Measurements from ENCODE around the gene ASB18. TPM values are rescaled to one million over a fixed set of nuclear protein-coding genes. Genes with fewer than 3 reads are reported as not detected.

ASB18 gene
- total RNA-seq, 1 donor from 2014 or later, result not detected

DNA sequence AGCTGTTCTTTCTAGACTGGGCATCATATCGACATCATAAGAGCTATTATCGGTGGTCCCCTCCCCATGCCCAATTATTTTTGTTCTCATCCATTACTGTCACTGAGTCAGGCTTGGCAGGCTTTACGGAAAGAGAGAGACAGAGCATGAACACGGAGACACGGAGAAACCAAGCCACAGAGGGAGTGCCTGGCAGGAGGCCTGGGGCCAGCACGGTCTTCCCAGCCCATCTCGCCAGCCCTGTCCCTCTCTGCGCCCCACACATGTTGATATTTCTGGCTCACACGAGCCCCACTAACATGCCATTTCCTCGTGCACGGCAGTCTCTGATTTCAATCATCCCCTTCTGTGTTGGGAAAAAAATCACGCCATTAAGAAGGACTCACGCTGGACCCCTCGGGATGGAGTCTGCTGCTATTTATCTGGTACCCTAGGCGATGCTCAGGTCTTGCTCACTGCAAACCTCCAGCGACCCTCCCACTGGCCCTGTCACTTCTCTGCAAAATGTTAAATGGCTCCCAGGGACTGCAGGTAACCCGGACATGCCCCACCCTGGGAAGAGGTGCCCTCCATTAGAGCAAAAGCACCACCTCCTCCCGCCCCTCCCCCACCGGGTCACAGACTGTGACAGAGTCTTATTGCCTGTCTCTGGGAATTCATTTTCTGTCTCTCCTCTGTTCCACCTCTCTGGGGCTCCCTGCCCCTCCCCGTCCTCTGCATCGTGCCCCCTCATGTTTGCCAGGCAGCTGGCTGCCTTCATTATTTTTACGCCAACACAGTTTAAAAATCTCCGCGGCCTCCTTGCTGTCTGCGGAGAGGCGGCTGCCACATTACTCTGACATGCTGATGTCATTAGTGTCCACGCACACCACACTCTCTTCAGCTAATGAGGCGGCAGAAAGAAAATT, 55.9 kb downstream of the ASB18 start:
- no peak for DNase-seq (ENCODE audit: low spot score)

DNA sequence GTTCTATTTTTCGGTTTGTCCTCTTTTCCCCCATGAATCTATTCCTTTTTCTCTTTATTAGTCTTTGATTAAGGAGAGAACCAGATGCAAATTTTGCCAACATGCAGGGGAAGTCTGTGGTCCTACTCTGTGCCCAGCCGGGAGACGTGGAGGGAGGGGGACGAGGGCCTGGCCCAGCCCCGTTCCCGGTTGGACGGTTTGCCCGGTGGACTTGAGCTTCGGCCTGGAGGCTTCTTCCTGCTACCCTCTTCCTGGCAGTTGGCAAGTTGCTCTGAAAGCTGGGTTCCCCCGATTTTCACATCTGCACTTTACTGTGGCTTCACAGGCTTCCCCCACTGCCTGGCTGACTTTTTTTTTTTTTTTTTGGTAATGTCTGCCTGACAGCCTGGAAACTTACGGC, 56.7 kb downstream of the ASB18 start:
- no peak for DNase-seq (ENCODE audit: low spot score)

DNA sequence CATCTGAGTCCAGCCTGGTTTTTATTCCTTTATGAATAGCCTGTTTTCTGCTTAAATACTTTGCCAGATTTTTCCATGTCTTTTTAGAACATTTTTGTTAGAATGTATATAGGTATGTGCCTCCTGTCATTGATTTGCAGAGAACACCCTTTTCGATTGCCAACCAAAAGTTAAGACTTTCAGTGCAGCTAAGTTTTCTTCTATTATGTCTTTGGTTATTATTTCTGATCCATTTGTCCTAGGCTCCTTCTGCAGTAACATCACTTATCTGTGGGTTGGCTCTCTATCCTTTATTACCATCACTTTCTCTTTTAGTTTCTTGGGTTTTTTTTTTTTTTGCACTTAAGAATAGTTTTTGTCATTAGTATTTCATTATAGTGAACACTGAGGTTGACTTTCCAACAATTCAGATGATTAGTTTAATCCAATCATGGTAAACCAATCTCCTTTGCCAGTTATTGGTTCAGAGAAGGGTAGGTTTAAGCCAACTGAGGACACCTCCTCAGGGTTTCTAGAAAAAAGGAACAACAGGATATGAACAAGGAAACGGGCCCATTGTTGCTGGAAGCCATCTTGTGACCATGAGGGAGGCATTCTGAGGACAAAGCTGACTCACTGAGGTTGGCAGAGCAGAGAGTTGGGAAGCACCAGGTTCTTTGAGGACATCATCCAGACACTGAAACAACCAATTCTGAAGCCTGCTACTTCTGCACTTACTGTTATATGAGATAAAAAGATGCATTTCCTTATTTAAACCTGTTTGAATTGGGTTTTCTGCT, 58.1 kb downstream of the ASB18 start:
- DNase-seq (ENCODE audit: low spot score), result no peak

DNA sequence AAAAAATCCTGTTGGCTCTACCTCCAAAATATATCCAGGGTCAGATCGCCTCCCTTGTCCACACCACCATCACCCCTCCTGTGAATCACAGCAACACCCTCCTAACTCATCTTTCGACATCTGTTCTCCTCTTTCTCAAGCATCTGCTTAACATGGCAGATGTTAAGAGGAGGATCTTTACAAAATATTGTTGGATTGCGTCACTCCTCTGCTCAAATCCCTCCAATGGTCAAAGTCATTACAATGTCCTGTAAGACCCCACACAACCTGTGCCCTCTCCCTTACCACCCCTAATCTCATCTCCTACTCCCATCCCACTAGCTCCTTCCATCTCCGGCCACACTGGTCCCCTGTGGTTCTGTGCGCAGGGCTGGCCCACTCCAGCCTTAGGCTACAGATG, 59.3 kb downstream of the ASB18 start:
- peak; percentile 18 for DNase-seq (ENCODE audit: low spot score)

DNA sequence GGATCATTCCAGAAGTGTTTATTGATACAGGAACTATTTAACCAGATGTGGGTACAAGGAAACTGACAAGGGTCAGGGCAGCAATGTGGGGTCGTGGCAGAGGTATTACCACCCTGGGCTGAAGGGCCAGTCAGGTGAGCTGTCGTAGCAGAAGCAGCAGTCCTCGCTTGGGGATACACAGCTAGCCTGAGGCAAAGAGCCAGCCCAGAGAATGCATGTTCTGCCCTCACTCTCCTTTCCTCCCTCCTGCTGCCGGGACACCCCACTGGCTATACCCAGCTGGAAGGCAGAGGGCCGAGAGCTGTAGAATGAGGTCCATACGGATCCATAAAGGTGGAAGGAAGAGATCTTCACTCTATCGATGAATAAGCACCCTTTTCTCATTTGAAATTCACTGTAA, 63.8 kb downstream of the ASB18 start:
- peak; percentile 37 for DNase-seq (ENCODE audit: low spot score)

DNA sequence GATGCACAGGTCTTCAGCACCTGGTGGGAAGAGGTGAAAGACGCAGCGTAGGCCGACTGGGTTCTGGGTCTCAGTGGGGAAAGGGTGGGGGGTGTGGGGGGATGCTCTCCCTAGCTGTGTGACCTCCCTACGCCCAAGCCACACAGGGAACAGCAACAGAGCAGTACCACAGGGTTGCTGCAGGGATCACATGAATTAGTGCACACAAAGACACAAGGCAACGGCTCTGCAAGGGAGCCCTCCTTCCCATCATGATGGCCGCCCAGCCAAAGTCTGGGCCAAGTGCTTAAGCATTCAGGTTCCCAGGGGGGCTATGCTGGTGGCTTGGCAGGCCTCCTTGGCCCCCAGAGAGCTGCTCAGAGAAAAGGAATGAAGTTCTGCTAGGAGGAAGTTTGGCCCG, 67.8 kb downstream of the ASB18 start:
- peak; percentile 41 for DNase-seq (ENCODE audit: low spot score)

DNA sequence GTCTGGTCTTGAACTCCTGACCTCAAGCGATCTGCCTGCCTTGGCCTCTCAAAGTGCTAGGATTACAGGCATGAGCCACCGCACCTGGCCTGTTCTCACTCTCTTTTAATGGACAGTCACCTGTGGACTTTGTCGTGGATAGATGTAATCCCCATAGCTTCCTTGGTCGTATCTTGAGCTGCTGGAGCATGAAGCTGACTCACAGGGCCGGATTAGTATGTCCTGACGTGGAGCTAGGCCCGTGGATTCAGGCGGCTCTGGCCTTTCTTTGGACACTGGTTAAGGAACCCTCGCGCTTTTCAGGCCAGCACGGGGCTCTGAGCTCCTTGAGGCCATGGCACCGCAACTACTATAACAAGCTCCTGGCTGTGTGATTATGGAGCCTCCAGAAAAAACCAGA, 68.5 kb downstream of the ASB18 start:
- DNase-seq (ENCODE audit: low spot score), result peak; percentile 65

DNA sequence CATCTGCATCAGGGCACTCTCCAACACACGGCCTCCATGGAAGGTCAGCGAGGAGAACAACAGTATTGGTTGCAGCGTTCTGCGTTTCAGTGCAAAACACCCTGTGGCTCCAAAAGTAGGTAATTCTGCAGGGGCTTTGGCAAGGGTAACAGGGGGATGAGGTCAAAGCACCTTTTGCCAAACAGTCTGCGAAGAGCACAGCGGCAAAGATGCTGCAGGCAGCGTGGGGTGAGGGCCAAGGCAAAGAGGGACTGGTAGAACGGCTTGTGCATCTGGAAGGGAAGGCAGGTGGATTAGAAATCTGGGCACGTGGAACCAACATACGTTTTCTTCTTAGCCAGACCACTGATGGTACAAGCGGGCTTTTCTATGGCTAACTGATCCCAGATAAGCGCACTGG, 69.4 kb downstream of the ASB18 start:
- peak; percentile 55 for DNase-seq (ENCODE audit: low spot score)

DNA sequence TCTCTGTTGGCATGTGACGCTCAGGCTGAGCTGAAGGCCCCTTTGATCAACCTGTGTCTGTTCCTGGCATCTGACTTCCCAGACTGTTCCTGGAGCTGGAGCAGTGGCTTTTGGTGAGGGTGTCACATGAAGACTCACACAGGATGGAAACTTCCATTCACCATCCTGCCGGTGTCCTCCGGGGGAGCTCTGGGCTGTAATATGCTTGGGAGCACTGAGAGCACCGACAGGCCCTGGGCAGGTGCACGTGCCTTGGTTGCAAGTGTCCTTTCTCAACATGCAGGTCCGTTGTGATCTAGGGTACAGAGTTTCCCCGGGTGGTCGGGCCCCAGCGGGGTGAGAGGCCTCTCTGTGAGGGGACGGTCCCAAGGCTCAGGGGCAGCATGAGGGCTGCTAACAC, 71.2 kb downstream of the ASB18 start:
- DNase-seq (ENCODE audit: low spot score), result peak; percentile 77

DNA sequence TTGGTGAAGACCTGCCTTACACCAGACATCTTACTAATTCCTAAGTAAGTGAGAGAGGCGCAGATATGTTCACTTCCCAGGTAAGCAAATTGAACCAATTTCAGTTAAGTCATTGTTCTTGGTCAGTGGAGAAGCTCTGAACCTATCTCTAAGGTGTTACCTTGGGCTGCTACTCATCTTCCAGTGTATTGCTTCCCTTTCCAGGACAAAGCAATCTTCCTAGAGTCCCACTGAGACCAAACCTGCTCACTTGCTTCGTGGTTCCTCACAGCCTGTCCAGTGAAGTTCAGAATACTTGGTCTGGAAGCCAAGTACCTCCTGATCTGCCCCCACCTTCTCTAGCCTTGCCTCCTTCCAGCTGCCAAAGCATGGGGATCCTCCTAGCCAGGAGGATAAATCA, 73.5 kb downstream of the ASB18 start:
- DNase-seq (ENCODE audit: low spot score), result no peak

DNA sequence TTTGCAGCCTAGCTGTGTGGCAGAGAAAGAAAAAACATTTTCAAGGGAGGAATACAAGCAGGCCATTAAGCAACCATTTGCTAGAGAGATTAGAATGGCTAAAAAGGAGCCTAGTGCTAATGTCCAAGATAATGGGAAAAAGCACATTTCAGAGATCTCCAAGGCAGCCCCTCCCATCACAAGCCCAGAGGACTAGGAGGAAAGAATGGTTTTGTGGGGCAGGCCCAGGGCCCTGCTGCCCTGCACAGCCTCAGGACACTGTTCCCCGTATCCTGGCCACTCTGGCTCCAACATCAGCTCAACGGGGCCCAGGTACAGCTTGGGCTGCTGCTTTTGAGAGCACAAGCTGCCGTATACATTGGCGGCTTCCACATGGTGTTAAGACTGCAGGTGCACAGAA, 79.5 kb downstream of the ASB18 start:
- peak; percentile 68 for DNase-seq (ENCODE audit: low spot score)

DNA sequence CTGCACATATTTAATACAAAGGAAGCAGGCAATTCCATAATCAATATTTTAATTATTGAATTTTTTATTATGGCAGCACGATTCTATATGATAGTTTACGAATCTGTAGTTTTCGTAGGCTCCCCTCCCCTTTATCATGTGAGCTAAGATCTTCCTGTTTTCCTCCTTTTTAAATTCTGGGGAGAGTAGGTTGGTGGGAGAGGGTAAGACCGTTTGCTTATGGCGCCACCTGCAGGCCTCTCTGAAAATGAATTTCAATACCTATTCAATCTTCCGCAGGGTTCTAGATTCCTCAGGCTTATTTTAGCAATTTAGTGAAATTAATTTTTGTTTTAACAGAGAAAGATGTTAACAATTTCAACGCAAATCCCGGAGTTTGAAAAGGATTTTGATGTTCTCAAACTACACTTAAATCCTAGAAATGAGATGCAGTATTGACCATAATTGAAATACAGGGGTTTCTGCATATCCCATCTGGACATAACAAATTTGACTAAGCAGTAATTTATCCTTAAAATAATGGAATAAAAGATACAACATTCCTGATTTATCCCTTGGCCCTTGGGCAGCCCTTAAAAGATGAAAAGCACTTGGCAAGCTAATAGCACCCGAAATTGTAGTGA, 83.3 kb downstream of the ASB18 start:
- peak; percentile 26 for DNase-seq (ENCODE audit: low spot score)

DNA sequence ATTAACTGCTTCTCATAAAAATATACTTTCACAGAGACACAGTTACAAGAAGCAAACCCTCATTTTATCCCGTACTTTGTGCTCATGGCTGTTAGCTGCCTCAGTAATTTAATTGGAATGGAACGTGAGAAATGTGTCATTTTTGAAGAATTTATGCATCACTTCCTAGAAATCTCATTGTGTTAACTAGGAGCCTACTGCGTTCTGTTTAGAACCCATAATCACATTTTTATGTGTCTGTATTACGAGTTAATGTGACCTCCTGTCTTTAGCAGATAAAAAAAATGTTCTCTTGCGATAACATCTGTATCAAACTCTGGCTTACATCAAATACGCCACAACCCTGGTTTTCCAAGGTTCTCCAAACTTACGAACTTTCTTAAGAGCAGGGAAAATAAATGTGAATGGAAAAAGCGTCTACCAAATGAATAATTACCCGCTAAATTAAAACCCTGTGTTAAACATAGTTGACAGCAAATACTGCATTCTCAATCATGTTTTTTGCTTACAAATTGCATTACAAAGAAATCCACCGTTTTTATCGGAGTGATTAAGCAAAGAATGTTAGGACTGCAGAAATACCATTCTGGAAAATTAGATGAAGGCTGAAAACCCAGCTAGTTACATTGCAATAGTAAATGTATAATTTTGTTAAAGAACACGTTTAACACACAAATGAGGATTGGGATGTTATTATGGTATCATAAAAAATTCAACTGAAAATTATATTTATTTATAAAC, 84.0 kb downstream of the ASB18 start:
- DNase-seq (ENCODE audit: low spot score), result no peak

DNA sequence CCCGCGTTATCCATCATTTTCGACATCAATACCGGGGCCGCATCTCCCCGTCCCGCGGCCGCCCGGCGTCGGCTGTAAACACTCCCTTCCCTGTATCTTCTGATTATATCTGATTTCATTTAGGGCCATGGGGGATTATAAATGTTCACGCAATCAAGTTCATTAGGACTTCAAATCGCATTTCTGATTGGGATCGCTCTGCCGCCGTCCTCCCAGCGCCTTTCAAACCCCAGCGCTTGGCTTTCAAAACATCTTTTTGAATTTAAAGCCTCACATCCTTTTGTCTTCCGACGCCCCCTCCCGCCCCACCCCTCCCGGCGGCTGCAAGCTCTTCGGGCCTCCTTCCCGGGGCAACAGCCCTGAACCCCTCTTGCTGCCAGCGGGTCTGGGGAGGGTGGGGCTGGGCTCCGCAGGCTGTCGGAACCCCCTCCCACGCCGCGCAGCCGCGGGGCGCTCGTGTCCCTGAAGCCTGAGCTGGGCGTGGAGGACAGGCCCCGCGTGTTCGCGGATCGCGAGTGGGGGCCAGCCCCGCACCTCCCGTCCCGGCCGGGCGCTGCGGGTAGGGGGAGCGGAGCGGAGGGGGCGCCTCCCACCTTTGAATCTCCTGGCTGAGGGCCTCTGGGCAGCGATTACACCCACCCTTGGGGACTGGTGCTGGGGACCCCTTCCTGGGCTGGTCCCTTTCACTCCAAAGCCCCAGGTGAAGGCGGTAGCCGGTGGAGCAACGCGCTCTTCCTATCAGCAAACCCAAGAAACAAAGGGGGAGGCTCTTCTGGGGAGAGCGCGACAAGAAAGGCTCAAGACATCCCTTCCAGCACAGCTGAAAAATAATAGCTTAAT, 84.8 kb downstream of the ASB18 start:
- DNase-seq (ENCODE audit: low spot score), result peak; percentile 80

DNA sequence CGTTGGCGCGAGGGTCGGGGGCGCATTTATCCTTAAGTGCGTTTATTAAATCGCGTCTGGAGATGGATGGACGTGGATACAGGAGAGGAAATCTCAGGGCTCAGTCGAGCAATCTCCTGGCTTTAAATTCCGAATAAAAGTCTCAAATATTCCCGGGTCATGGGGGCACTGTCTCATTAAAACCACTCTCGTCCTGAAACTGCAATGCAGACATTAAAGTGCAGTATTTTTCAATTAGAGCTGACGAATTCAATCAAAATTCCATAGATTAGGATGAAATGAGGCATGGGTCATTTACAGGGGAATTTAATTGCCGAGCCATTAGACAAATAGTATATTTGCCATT, 85.3 kb downstream of the ASB18 start:
- no peak for DNase-seq (ENCODE audit: low spot score)

DNA sequence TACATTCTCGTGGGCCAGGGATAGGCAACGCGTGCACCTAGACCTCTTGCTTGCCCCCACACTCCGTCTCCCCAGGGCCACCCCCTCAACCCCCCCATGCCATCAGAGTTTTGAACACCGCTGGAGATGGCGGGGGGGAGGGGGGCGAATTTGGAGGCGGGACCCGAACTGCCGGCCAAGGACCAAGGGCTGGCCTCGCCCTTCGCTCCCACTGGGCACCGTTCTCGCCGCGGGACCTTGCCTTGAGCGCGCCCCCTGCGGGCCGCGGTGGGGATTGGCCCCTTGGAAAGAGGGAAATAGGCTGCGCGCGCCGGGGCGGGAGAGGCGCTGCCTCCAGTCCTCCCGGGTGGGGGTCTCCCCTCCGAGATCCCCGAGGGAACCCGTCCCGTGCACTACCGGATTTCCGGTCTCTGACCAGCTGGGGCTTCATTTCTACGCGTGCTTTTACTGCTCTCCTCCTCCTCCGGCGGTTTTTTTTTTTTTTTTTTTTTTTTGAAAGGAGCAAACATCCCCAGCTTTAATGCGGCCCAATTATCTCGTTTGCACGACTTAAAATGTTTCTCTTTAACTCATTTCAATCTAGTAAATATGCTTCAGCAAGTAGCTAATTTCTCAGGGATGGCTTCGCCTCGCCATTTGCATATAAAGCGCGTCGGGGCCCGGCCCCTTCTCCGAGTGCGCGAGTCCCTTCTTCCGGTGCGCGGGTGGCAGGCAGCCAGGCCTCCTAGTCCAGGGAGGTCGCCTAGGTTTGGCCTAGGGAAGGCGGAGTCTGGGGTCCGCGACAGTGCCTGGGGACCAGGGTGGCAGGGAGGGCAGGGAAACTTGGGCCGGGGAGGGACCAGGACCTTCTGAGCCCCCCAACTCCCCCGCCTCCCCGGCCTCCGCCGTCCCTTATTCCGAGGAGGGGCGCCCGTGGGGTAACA, 86.0 kb downstream of the ASB18 start:
- peak; percentile 90 for DNase-seq (ENCODE audit: low spot score)

DNA sequence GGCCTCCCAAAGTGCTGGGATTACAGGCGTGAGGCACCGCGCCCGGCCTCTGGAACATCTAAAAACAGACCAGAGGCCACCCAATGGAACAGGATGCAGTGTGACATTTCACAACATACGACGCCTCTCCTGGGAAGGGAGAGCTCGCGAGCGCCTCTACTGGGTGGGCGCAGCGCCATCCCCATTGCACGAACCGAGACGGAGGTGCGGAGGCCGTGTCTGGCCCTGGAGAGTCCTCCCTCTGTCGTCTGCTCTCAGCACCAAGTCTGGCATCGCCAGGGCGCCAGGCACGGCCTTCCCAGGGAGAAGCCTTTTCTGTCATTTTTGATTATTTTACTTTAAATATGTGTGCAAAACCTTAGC, 86.6 kb downstream of the ASB18 start:
- peak; percentile 85 for DNase-seq (ENCODE audit: low spot score)

DNA sequence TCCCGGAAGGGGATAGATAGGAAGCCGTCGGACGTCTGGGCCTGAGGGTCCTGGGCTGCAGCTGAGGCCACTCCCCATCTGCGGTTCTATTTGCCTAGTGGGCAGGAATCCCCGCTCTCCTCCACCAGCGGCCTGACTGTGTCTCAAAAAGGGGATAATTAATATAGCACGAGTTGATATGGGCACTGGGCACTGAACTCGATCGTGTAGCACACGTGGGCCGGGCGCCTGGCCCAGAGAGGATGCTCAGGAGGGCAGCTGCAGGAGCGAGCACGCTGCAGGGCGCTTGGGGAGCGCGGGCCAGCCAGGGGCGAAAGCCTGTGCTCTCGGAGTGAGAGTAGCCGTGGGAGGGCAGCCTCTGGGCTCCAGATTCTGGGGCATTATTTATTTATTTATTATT, 87.3 kb downstream of the ASB18 start:
- peak; percentile 72 for DNase-seq (ENCODE audit: low spot score)

DNA sequence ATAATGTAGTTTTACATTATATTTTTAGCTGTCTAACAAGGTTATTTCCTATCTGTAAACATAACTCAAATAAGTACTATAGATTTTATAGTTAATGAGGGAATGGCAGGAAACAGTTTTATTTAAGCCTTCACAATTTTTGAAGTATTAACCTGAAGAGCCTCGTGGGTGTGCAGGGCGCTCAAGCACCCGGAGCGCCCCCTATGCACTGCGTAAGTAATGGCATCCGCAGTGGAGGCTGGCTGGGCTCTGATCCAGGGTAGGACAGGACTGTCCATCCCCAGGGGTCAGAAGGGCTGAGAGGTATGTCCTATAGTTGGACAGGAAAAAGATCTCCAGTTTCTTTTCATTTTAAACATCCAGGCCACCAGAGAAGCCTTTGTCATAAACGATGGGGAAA, 87.8 kb downstream of the ASB18 start:
- DNase-seq (ENCODE audit: low spot score), result peak; percentile 30
